A673 (cell line): ENCODE data around the gene CLRN3. TPM values are rescaled to one million over a fixed set of nuclear protein-coding genes. Genes with fewer than 3 reads are reported as not detected.

Experiments used
- BruUV-seq: library from RNA; stranded (reverse); fragments of 400-500 nt; replicated peaks from 2 replicates; lab custom pipeline; 2021; lab: Mats Ljungman, UMichigan
- CTCF ChIA-PET: fragments of 300-600 bp; sonication (Branson Sonifier 250); formaldehyde crosslinking; loops from one replicate; lab custom pipeline; 2022; ENCODE audit warnings: antibody characterized with exemption; lab: Charles Lee
- POLR2A ChIA-PET: fragments of 300-600 bp; sonication (Branson Sonifier 250); formaldehyde crosslinking; loops from one replicate; lab custom pipeline; 2022; ENCODE audit warnings: antibody characterized with exemption; ENCODE audit not compliant: low non-redundant PET; lab: Charles Lee
- DNase-seq: peaks from one replicate; pipeline ENCODE4 v3.0.0-alpha.2; 2015; ENCODE audit warnings: low spot score
- H3K27ac ChIP-seq: fragments of 200-600 bp; sonication (generic); 2 replicates; pipeline ENCODE4 v1.5.1; 2016; ENCODE audit warnings: mixed run types, low read depth, mild to moderate bottlenecking, mixed read lengths, antibody characterized with exemption, low read length; ENCODE audit not compliant: poor library complexity, severe bottlenecking
- H3K27me3 ChIP-seq: fragments of 200-600 bp; sonication (generic); replicated peaks from 2 replicates; pipeline ENCODE4 v1.6.1; 2017; ENCODE audit warnings: mixed run types, low read depth, mild to moderate bottlenecking, mixed read lengths, antibody characterized with exemption, low read length; ENCODE audit not compliant: insufficient read depth, poor library complexity
- H3K36me3 ChIP-seq: fragments of 200-600 bp; sonication (generic); 2 replicates; pipeline ENCODE4 v1.6.1; 2016; ENCODE audit warnings: mixed run types, mild to moderate bottlenecking, mixed read lengths, antibody characterized with exemption, low read length; ENCODE audit not compliant: insufficient read depth, poor library complexity, severe bottlenecking
- H3K4me1 ChIP-seq: fragments of 200-600 bp; sonication (generic); 2 replicates; pipeline ENCODE4 v1.6.1; 2017; ENCODE audit warnings: mixed run types, mild to moderate bottlenecking, mixed read lengths, antibody characterized with exemption, low read length; ENCODE audit not compliant: insufficient read depth, poor library complexity, severe bottlenecking
- H3K4me3 ChIP-seq: fragments of 200-600 bp; sonication (generic); 2 replicates; pipeline ENCODE4 v1.5.1; 2016; ENCODE audit warnings: low read depth, mixed run types, mild to moderate bottlenecking, mixed read lengths, low read length; ENCODE audit not compliant: poor library complexity, severe bottlenecking
- H3K9me3 ChIP-seq: fragments of 200-600 bp; sonication (generic); 2 replicates; pipeline ENCODE4 v1.6.1; 2016; ENCODE audit warnings: mixed run types, low read depth, mild to moderate bottlenecking, mixed read lengths, antibody characterized with exemption, low read length; ENCODE audit not compliant: poor library complexity, severe bottlenecking
- CTCF ChIP-seq: fragments of 300-800, 200-600 bp; sonication (generic); conservative IDR thresholded peaks from 2 replicates; pipeline ENCODE4 v1.5.1; 2017; ENCODE audit warnings: low read depth, mild to moderate bottlenecking, antibody characterized with exemption, low read length, moderate library complexity, mixed read lengths
- EZH2 ChIP-seq: fragments of 200-600 bp; sonication (generic); IDR thresholded peaks from 2 replicates; pipeline ENCODE4 v1.6.1; 2017; ENCODE audit warnings: borderline replicate concordance, low read depth, mild to moderate bottlenecking, mixed read lengths, antibody characterized with exemption, low read length; ENCODE audit not compliant: poor library complexity, severe bottlenecking
- intact Hi-C: fragments of 100-400 bp; cut with micrococcal nuclease; formaldehyde crosslinking; loops from one replicate; pipeline ENCODE4 v1.10.0; 2022; ENCODE audit not compliant: unreplicated experiment
- total RNA-seq: library from RNA; stranded (reverse); gene quantifications from 2 replicates; pipeline ENCODE4 v1.2.3, GENCODE V29; 2021

Gene CLRN3
- total RNA-seq, 1 experiment from 2014 or later, result not detected

- DNase-seq, result no peak
- Histone ChIP-seq H3K4me3 (no peak overlapping the region), H3K36me3 (no peaks in the 10 kb centered on the region), H3K4me1 (no peaks in the 10 kb centered on the region), H3K9me3 (no peaks in the 10 kb centered on the region), H3K27me3 (no peaks in the 10 kb centered on the region), H3K27ac (no peak overlapping the region)
- intact Hi-C loops, result no loop called here
- CTCF ChIA-PET, result no interaction called here
- no TSS peak for BruUV-seq
- no peak for TF ChIP-seq EZH2
- TF ChIP-seq CTCF, result no peak
- POLR2A ChIA-PET, result no interaction called here
Observed at GRCh38 chr10:127860592-127860991, 32.1 kb downstream of the CLRN3 start.

GRCh38 chr10:127855976-127856375 lies 36.8 kb downstream of the CLRN3 start:
- no peak overlapping the region for H3K4me3 ChIP-seq
- no peaks in the 10 kb centered on the region for H3K36me3 ChIP-seq
- no peaks in the 10 kb centered on the region for H3K27me3 ChIP-seq
- no peak for TF ChIP-seq EZH2
- TF ChIP-seq CTCF, result no peak
- CTCF ChIA-PET, result no interaction called here
- H3K4me1 ChIP-seq, result no peaks in the 10 kb centered on the region
- no TSS peak for BruUV-seq
- no peak overlapping the region for H3K27ac ChIP-seq
- intact Hi-C loops, result no loop called here
- DNase-seq, result no peak
- POLR2A ChIA-PET, result no interaction called here
- H3K9me3 ChIP-seq, result no peaks in the 10 kb centered on the region

DNA sequence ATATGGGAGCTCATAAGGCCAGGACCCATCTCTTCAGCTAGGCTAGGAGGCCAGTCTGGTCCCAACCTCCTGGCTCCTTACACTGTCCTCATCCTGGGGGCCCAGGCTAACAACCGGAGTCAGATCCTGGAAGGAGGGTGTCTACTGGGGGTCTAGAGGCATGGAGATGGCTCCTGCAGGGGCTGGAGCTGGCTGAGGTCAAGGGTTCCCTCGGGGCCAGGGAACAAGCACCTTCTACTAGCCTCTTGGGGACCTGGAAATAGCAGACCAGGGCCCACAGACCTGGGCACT lies 37.2 kb downstream of the CLRN3 start:
- no peaks in the 10 kb centered on the region for H3K9me3 ChIP-seq
- intact Hi-C loops, result no loop called here
- ChIA-PET CTCF (no interaction called here), POLR2A (no interaction called here)
- H3K4me1 ChIP-seq, result no peaks in the 10 kb centered on the region
- DNase-seq, result no peak
- H3K27me3 ChIP-seq, result no peaks in the 10 kb centered on the region
- H3K27ac ChIP-seq, result no peak overlapping the region
- H3K36me3 ChIP-seq, result no peaks in the 10 kb centered on the region
- no peak for TF ChIP-seq CTCF
- TF ChIP-seq EZH2, result no peak
- no TSS peak for BruUV-seq
- H3K4me3 ChIP-seq, result no peak overlapping the region
